Transverse colon (tissue), 4 donors: ENCODE data around the gene GLRX. TPM values are rescaled to one million over a fixed set of nuclear protein-coding genes. Genes with fewer than 3 reads are reported as not detected.

Source experiments
- DNase-seq: peaks from one replicate; pipeline ENCODE4 v3.0.0-alpha.2; 2019
- H3K27ac ChIP-seq, 4 donors: fragments of 200-600 bp; sonication (generic); 2 replicates each; pipeline ENCODE4 v1.5.1; 2016 to 2018; ENCODE audit warnings: inconsistent platforms in 4 of 4
- H3K27me3 ChIP-seq: fragments of 200-600 bp; sonication (generic); 2 replicates; pipeline ENCODE4 v1.5.1; 2017; ENCODE audit warnings: inconsistent platforms
- H3K36me3 ChIP-seq, 4 donors: fragments of 200-600 bp; sonication (generic); 2 replicates each; pipeline ENCODE4 v1.5.1; 2017 to 2019; ENCODE audit warnings: inconsistent platforms in 4 of 4
- H3K4me1 ChIP-seq, 4 donors: fragments of 200-600 bp; sonication (generic); 2 replicates each; pipeline ENCODE4 v1.5.1; 2017 to 2020; ENCODE audit warnings: inconsistent platforms in 4 of 4
- H3K4me3 ChIP-seq, 4 donors: fragments of 200-600 bp; sonication (generic); 1 replicate in 1 of 4; 2 replicates in 3 of 4; pipeline versions ENCODE4 v1.5.1 to v1.6.1; 2017 to 2019; ENCODE audit warnings: inconsistent platforms in 4 of 4
- H3K9me3 ChIP-seq, 2 donors: fragments of 200-600 bp; sonication (generic); 2 replicates each; pipeline ENCODE4 v1.5.1; 2017 to 2019; ENCODE audit warnings: inconsistent platforms in 2 of 2
- CTCF ChIP-seq, 5 experiments: fragments of 200-600 bp in 3 of 5; fragments of 450-650 bp in 2 of 5; sonication (generic) in 3 of 5; IDR thresholded peaks; 1 replicate in 2 of 5; 2 replicates in 3 of 5; pipeline ENCODE4 v1.5.1; 2016 to 2017; ENCODE audit warnings: antibody characterized with exemption in 5 of 5, inconsistent platforms in 3 of 5, mild to moderate bottlenecking in 2 of 5, moderate library complexity in 1 of 5
- EP300 ChIP-seq: sonication (generic); formaldehyde crosslinking; IDR thresholded peaks from one replicate; pipeline ENCODE4 v1.6.1; 2017; ENCODE audit warnings: antibody characterized with exemption, low read depth
- POLR2A ChIP-seq: fragments of 450-650 bp; IDR thresholded peaks from one replicate; pipeline ENCODE4 v1.6.1; 2016; ENCODE audit warnings: antibody characterized with exemption, mild to moderate bottlenecking, moderate library complexity
- POLR2AphosphoS5 ChIP-seq, 3 donors: sonication (generic); formaldehyde crosslinking; IDR thresholded peaks; one replicate each; pipeline ENCODE4 v1.6.1; 2016; ENCODE audit warnings: antibody characterized with exemption in 3 of 3
- WGBS, 2 donors: methylation state at CpG; one replicate each; pipeline ENCODE4 v1.1.5; 2018; ENCODE audit warnings: low coverage in 1 of 2; 5-methylcytosine and 5-hydroxymethylcytosine counted together
- in situ Hi-C, 4 donors: fragments of 200-750 bp; cut with MboI; loops; one replicate each; pipeline versions ENCODE4 v1.15.0 to v1.15.1; 2017; ENCODE audit warnings: low sequenced_read_pairs in 3 of 4, low pct_ligation_motif_present in 1 of 4, low pct_unique_long_range_greater_than_20kb in 1 of 4
- intact Hi-C: fragments of 100-400 bp; cut with DNase I; formaldehyde crosslinking; loops from one replicate; pipeline ENCODE4 v1.15.1; 2023; ENCODE audit warnings: low total_unique reads
- total RNA-seq, 4 donors: library from RNA; depleted of rRNA; stranded (reverse); fragments of >200 nt; gene quantifications; one replicate each; pipeline ENCODE4 v1.1.0, GENCODE V29; 2016

Gene GLRX
- total RNA-seq, 4 donors from 2014 or later: 50.5 to 112 (median 64.4) TPM

- peaks cover 0 to 13% (median 2%) of the 10 kb centered on the region in 4 donors for H3K4me1 ChIP-seq
- 92 to 100% methylated on average over 1 to 7 of the region's 7 CpGs for WGBS, 2 donors
- no peaks in the 10 kb centered on the region for H3K9me3 ChIP-seq
- peaks cover 0 to 5% (median 0%) of the 10 kb centered on the region in 4 donors for H3K36me3 ChIP-seq
- intact Hi-C loops (loop anchor here (2.0 kb wide), 1 partner anchor 66 kb away; no protein-coding TSS in a partner anchor), in situ Hi-C loops (loop anchor here in 1 of 4 donors (5.0 kb wide), 1 partner anchor 67 kb away; no protein-coding TSS in a partner anchor)
- H3K4me3 ChIP-seq: no peak overlapping the region
- no peaks in the 10 kb centered on the region for H3K27me3 ChIP-seq
- TF ChIP-seq POLR2A: no peak
- TF ChIP-seq POLR2AphosphoS5 (IDR thresholded peaks at IDR 0.05): no peak
- peak overlapping the region; percentile 19 to 65 (median 42) for H3K27ac ChIP-seq
- DNase-seq: no peak
Measured at GRCh38 chr5:95780597-95780996, 41.9 kb downstream of the GLRX start.

GRCh38 chr5:95779611-95780010 lies 42.9 kb downstream of the GLRX start:
- H3K4me3 ChIP-seq: no peak overlapping the region
- no peak for DNase-seq
- no peaks in the 10 kb centered on the region for H3K9me3 ChIP-seq
- 56 to 60% methylated on average over 2 of the region's 2 CpGs for WGBS, 2 donors
- H3K27me3 ChIP-seq: no peaks in the 10 kb centered on the region
- in situ Hi-C loops (loop anchor here in 3 of 4 donors (5.0 kb wide), 2 partner anchors 68 to 112 kb away; no protein-coding TSS in a partner anchor), intact Hi-C loops (loop anchor here (2.0 to 10.0 kb wide), 2 partner anchors 67 to 115 kb away; no protein-coding TSS in a partner anchor)
- H3K4me1 ChIP-seq: peaks cover 0 to 13% (median 2%) of the 10 kb centered on the region in 4 donors
- H3K27ac ChIP-seq: peak overlapping the region in 3 of 4 donors; percentile 5 to 58 (median 44)
- TF ChIP-seq POLR2AphosphoS5 (IDR thresholded peaks at IDR 0.05): no peak
- TF ChIP-seq CTCF (IDR thresholded peaks at IDR 0.05): no peak
- TF ChIP-seq EP300: no peak
- TF ChIP-seq POLR2A: no peak
- peaks cover 0 to 5% (median 0%) of the 10 kb centered on the region in 4 donors for H3K36me3 ChIP-seq

GRCh38 chr5:95778713-95779436 lies 43.7 kb downstream of the GLRX start:
- in situ Hi-C loops (loop anchor here in 2 of 4 donors (5.0 kb wide), 2 partner anchors 68 to 112 kb away; no protein-coding TSS in a partner anchor), intact Hi-C loops (loop anchor here (10.0 kb wide), 1 partner anchor 114 kb away; no protein-coding TSS in a partner anchor)
- Histone ChIP-seq H3K4me3 (no peak overlapping the region), H3K4me1 (peaks cover 0 to 13% (median 2%) of the 10 kb centered on the region in 4 donors), H3K27me3 (no peaks in the 10 kb centered on the region), H3K36me3 (no peaks in the 10 kb centered on the region), H3K9me3 (no peaks in the 10 kb centered on the region), H3K27ac (peak overlapping the region in 3 of 4 donors; percentile 5 to 58 (median 44))
- 45 to 75% methylated on average over 2 to 7 of the region's 7 CpGs for WGBS, 2 donors
- TF ChIP-seq POLR2A: no peak
- TF ChIP-seq CTCF (IDR thresholded peaks at IDR 0.05): no peak
- no peak for TF ChIP-seq POLR2AphosphoS5 (IDR thresholded peaks at IDR 0.05)
- no peak for TF ChIP-seq EP300
- no peak for DNase-seq

GRCh38 chr5:95777441-95777840 lies 45.1 kb downstream of the GLRX start:
- Histone ChIP-seq H3K4me1 (peaks cover 0 to 13% (median 2%) of the 10 kb centered on the region in 4 donors), H3K36me3 (no peaks in the 10 kb centered on the region), H3K4me3 (no peak overlapping the region), H3K27ac (no peak overlapping the region), H3K9me3 (no peaks in the 10 kb centered on the region), H3K27me3 (no peaks in the 10 kb centered on the region)
- 86 to 90% methylated on average over 3 of the region's 3 CpGs for WGBS, 2 donors
- intact Hi-C loops: loop anchor here (10.0 kb wide), 1 partner anchor 113 kb away; no protein-coding TSS in a partner anchor
- DNase-seq: no peak
- in situ Hi-C loops: loop anchor here in 2 of 4 donors (5.0 kb wide), 2 partner anchors 70 to 110 kb away; no protein-coding TSS in a partner anchor
- TF ChIP-seq POLR2AphosphoS5 (IDR thresholded peaks at IDR 0.05) (no peak), CTCF (IDR thresholded peaks at IDR 0.05) (no peak), POLR2A (no peak), EP300 (no peak)
